ENCODE data around the gene ENHO.

- TF ChIP-seq CTCF (IDR thresholded peaks at IDR 0.05 in 8 of 11, conservative IDR thresholded peaks at IDR 0.05 in 3 of 11) (no peak), POLR2AphosphoS5 (IDR thresholded peaks at IDR 0.05) (no peak), POLR2A (IDR thresholded peaks at IDR 0.05) (no peak)
Measured at GRCh38 chr9:34475097-34475496, 47.7 kb downstream of the ENHO start.
